G401 (cell line): ENCODE data around the gene CDH4. TPM values are rescaled to one million over a fixed set of nuclear protein-coding genes. Genes with fewer than 3 reads are reported as not detected.

Source experiments
- DNase-seq: peaks from one replicate; pipeline ENCODE4 v3.0.0-alpha.2; 2015; ENCODE audit warnings: low spot score
- in situ Hi-C: cut with HindIII; loops from 2 replicates; pipeline ENCODE4 v1.10.0; 2016; ENCODE audit warnings: low sequenced_read_pairs, mixed read lengths
- total RNA-seq: library from RNA; depleted of rRNA; stranded (reverse); fragments of >200 nt; shearing (Covaris generic); gene quantifications from 2 replicates; pipeline ENCODE4 v1.2.3, GENCODE V29; 2014

The CDH4 gene
- total RNA-seq, 1 experiment from 2014 or later, result 12.9 TPM

GRCh38 chr20:61808447-61808846 lies 556.4 kb downstream of the CDH4 start:
- no peak for DNase-seq
- in situ Hi-C loops, result no loop called here

DNA sequence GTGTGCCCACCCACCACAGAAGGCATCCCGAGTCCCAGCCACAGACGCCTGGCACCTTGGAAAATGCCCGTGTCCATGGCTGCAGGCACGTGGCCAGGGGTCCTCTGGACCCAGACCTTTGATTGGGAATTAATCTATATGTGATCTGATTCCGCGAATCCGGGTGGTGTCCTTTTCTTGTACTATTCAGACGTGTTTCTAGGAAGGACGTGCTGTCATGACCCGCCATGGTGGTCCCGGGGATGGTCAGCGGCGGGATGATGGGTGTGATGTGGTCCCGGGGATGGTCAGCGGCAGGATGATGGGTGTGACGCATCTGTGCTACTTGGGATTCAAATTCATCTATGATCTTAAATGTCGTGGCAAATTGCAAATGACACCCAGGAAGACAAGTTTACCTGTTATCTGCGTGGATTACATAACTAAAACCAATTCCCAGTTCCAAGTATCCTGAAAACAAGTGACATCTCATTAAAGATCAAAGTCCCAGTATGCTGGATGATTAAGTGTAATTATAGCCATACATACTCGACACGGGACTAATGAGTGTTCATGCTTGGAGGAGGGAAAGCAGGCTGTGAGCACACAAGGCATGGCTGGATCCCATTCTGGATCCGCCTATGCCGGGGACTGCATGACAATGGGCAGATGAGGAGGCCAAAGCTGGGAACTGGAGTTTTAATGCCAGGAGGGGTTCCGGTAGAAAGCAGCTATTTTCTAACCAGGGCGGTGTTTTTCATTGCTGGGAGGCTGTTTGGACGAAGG lies 557.1 kb downstream of the CDH4 start:
- no peak for DNase-seq
- in situ Hi-C loops, result no loop called here

- in situ Hi-C loops, result no loop called here
- DNase-seq, result no peak
Observed at GRCh38 chr20:61810066-61810737, 558.1 kb downstream of the CDH4 start.

GRCh38 chr20:61810738-61811135 lies 558.7 kb downstream of the CDH4 start:
- in situ Hi-C loops, result no loop called here
- no peak for DNase-seq

DNA sequence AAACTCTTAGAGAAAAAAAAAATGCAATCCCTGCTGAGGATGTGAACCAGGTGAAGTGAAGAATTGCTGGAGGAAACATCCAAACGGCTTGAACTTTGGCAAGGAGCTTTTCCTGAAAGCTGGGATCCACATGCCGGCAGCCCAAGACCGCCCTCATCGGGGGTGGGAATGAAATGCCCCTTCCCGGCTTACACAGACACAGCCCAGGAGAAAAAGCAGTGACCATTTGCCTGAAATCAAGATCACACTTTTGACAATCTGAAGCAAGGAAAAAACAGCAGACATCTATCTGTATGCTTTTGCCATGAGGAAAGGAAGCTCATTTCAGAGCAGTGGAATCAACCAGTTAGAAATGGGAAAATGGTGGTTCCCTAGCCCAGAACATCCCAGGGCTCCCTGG lies 559.1 kb downstream of the CDH4 start:
- no peak for DNase-seq
- in situ Hi-C loops, result no loop called here

- DNase-seq, result no peak
- in situ Hi-C loops, result no loop called here
Observed at GRCh38 chr20:61812121-61812844, 560.2 kb downstream of the CDH4 start.

GRCh38 chr20:61812845-61813485 lies 560.9 kb downstream of the CDH4 start:
- in situ Hi-C loops, result no loop called here
- no peak for DNase-seq

GRCh38 chr20:61813791-61814190 lies 561.7 kb downstream of the CDH4 start:
- no peak for DNase-seq
- in situ Hi-C loops, result no loop called here

- no peak for DNase-seq
- in situ Hi-C loops, result no loop called here
Observed at GRCh38 chr20:61814244-61814643, 562.2 kb downstream of the CDH4 start.

DNA sequence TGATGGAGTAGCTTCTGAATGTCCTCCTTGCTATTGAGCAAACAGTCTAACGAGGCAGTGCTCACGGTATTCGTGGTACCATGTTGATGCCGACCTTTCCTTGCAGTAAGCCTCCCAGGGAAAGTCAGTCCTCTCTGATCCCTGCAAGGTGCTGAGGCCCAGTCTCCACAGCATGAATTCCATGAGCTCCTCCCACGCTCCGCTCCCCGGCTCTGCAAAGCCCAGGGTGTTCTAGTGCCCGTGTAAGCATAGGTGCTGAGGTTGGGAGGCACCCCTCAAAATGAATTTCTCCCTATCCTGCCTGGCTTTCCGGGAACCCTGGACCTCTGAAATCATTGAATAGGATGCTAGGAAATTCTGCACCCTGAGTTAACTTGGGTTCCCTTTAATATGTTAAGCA lies 562.7 kb downstream of the CDH4 start:
- no peak for DNase-seq
- in situ Hi-C loops, result no loop called here

DNA sequence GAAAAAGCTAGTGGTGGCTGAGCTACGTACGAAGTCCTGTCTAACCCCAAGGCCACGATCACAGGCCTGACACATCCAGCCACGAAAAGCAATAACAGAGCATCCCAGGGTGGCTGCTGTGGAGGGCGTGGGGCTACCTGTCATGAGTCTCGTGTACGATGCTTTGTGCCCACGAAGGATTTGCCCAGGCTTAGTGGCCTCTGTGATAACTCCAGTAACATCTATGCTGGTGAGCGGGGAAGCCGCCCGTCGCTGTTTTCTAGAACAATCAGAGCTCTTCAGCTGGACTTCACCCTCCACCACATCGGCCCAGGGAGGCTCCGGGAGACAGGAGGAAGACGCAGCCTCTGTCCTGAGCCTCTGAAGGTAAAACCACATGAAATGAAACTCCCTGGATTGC lies 563.1 kb downstream of the CDH4 start:
- DNase-seq, result no peak
- in situ Hi-C loops, result no loop called here

DNA sequence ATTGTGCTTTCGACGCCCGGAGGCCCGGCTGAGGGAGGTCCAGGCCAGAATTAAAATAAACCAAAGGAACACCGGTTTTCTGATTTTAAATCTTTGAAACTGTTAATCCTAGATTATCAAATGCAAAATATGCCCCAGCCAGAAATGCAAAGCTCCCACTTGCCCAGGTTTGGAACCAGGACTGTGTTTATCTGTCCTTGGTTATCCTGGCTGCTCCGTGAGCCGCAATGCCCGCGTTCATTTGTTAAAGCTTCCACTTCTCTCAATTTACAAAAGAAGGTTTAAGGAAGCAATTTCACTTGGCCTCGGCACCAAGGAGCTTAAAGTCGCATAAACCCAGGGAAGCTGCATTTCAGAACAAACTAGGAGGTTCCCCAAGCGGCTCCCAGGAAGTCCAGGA lies 563.6 kb downstream of the CDH4 start:
- in situ Hi-C loops, result no loop called here
- DNase-seq, result no peak

GRCh38 chr20:61816606-61817460 lies 564.8 kb downstream of the CDH4 start:
- in situ Hi-C loops, result no loop called here
- DNase-seq, result no peak

GRCh38 chr20:61817575-61817974 lies 565.5 kb downstream of the CDH4 start:
- DNase-seq, result no peak
- in situ Hi-C loops, result no loop called here

DNA sequence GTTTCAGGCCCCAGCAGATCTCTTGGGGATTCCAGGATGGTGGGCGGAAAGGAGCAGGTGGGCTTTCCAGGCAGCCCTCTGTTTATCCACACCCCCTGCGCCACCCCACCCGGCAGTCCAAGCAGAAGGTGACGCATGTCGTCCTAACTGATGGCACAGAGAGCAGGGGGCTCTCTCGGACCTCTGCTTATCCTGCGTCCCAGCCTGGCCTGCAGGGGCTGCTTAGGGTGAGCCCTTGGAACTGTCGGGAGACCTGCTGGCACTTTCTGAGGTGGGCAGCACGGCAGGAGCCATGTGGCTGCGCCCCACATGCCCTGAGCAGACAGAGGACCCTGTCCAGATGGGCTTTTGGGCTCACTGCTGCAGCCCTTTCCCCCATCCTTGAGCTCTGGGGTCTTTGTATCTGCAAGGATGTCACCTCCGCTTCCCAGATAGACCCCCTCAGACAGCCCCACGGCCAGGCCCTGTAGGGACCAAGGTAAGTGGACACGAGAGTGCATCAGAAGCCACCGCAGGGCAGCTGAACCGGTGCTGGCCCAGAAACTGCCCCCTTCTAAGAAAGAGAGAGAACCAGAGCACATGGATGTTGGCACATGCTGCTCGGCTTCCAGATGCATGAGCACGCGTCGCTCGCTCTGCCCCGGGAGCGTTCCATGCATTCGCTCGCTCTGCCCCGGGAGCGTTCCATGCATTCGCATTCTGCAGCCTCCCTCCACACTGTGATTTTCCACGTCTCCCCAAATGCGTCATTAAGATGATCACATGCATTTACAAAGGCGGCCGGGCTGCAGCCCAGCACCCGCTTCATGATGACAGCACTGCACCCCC lies 566.9 kb downstream of the CDH4 start:
- in situ Hi-C loops, result no loop called here
- DNase-seq, result no peak

DNA sequence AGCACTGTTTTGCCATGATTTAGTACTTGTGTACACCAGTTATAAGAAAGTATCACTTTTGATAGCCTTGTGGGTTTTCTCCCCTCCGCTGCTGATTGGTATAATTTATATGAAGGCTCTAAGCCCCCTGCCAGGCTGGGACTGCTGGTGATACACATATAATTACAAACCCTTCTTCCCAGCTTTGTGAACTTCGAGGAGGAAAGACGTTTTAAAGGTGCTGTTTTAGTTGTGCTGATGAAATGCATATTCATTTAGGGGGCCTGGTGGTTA lies 567.4 kb downstream of the CDH4 start:
- in situ Hi-C loops, result no loop called here
- DNase-seq, result no peak

GRCh38 chr20:61819921-61820825 lies 568.1 kb downstream of the CDH4 start:
- in situ Hi-C loops, result no loop called here
- DNase-seq, result no peak
